ENCODE measurements around the gene CNR2. TPM values are rescaled to one million over a fixed set of nuclear protein-coding genes. Genes with fewer than 3 reads are reported as not detected.

Gene CNR2
- total RNA-seq, 1 donor from 2014 or later, result not detected

- Mint-ChIP-seq H3K27ac (ENCODE audit: unreplicated experiment) (no peak overlapping the region), H3K4me1 (ENCODE audit: low read depth, unreplicated experiment) (no peaks in the 10 kb centered on the region), H3K27me3 (ENCODE audit: low read depth, unreplicated experiment) (peaks cover 18% of the 10 kb centered on the region), H3K9me3 (ENCODE audit: unreplicated experiment) (peaks cover 20% of the 10 kb centered on the region), H3K36me3 (ENCODE audit: low read depth, unreplicated experiment) (peaks cover 2% of the 10 kb centered on the region), H3K4me3 (ENCODE audit: unreplicated experiment) (no peak overlapping the region)
- Histone ChIP-seq H3K9ac (ENCODE audit: low read length) (no peak overlapping the region), H3K36me3 (ENCODE audit: insufficient read depth, low read length) (no peaks in the 10 kb centered on the region), H3K27ac (ENCODE audit: low read depth, low read length) (no peak overlapping the region), H3K27me3 (ENCODE audit: insufficient read depth, low read length) (no peaks in the 10 kb centered on the region), H2AFZ (ENCODE audit: low read depth, low read length) (no peak overlapping the region), H3K79me2 (ENCODE audit: insufficient read depth, low read length) (no peaks in the 10 kb centered on the region), H3K4me3 (ENCODE audit: insufficient read depth, low read depth, low read length) (no peak overlapping the region), H3K9me3 (ENCODE audit: insufficient read depth, low read depth, low read length) (peaks cover 5% of the 10 kb centered on the region), H4K20me1 (ENCODE audit: insufficient read depth, low read length) (no peaks in the 10 kb centered on the region), H3K4me2 (ENCODE audit: low read length) (no peak overlapping the region), H3K4me1 (ENCODE audit: insufficient read depth, low read length) (no peaks in the 10 kb centered on the region)
- FAIRE-seq, result no peak
- TF ChIP-seq CTCF (IDR thresholded peaks at IDR 0.05; ENCODE audit: insufficient read depth, low read depth, low read length), result no peak
- no peak for TF ChIP-seq EZH2 (IDR thresholded peaks at IDR 0.05; ENCODE audit: insufficient read depth, low read length)
- no peak for DNase-seq (ENCODE audit: low read depth)
Observed at GRCh38 chr1:23875382-23875781, 37.8 kb downstream of the CNR2 start.

GRCh38 chr1:23872421-23872820 is 40.7 kb downstream of the CNR2 start:
- peaks cover 7% of the 10 kb centered on the region for H3K9me3 Mint-ChIP-seq (ENCODE audit: unreplicated experiment)

More at GRCh38 chr1:23872421-23872820, 40.7 kb downstream of the CNR2 start:
- TF ChIP-seq EZH2 (IDR thresholded peaks at IDR 0.05; ENCODE audit: insufficient read depth, low read length) (no peak), CTCF (IDR thresholded peaks at IDR 0.05; ENCODE audit: insufficient read depth, low read depth, low read length) (no peak)
- Mint-ChIP-seq H3K4me1 (ENCODE audit: low read depth, unreplicated experiment) (peaks cover 1% of the 10 kb centered on the region), H3K27ac (ENCODE audit: unreplicated experiment) (no peak overlapping the region), H3K27me3 (ENCODE audit: low read depth, unreplicated experiment) (peaks cover 27% of the 10 kb centered on the region), H3K4me3 (ENCODE audit: unreplicated experiment) (no peak overlapping the region), H3K36me3 (ENCODE audit: low read depth, unreplicated experiment) (peaks cover 2% of the 10 kb centered on the region)
- Histone ChIP-seq H3K4me1 (ENCODE audit: insufficient read depth, low read length) (peaks cover 4% of the 10 kb centered on the region), H3K27ac (ENCODE audit: low read depth, low read length) (no peak overlapping the region), H4K20me1 (ENCODE audit: insufficient read depth, low read length) (no peaks in the 10 kb centered on the region), H2AFZ (ENCODE audit: low read depth, low read length) (no peak overlapping the region), H3K4me3 (ENCODE audit: insufficient read depth, low read depth, low read length) (no peak overlapping the region), H3K36me3 (ENCODE audit: insufficient read depth, low read length) (no peaks in the 10 kb centered on the region), H3K4me2 (ENCODE audit: low read length) (no peak overlapping the region), H3K27me3 (ENCODE audit: insufficient read depth, low read length) (peaks cover 2% of the 10 kb centered on the region), H3K9me3 (ENCODE audit: insufficient read depth, low read depth, low read length) (no peaks in the 10 kb centered on the region), H3K9ac (ENCODE audit: low read length) (no peak overlapping the region), H3K79me2 (ENCODE audit: insufficient read depth, low read length) (no peaks in the 10 kb centered on the region)
- FAIRE-seq (no peak), DNase-seq (ENCODE audit: low read depth) (no peak)

All from astrocyte (in vitro differentiated cells and primary cell).